HG03378 (cell line): ENCODE measurements around the gene DCLK1.

Experiments used
- ATAC-seq: cut with Tn5 transposase; IDR thresholded peaks from one replicate; pipeline ENCODE4 v1.9.1; 2021; ENCODE audit warnings: mild to moderate bottlenecking, moderate library complexity; ENCODE audit not compliant: unreplicated experiment

The DCLK1 gene

GRCh38 chr13:36051082-36051481 is 80.1 kb downstream of the DCLK1 start:
- no peak for ATAC-seq

GRCh38 chr13:36046672-36047071 is 84.5 kb downstream of the DCLK1 start:
- ATAC-seq: no peak

- no peak for ATAC-seq
Observed at GRCh38 chr13:36038785-36039555, 92.2 kb downstream of the DCLK1 start.

- no peak for ATAC-seq
Observed at GRCh38 chr13:36033035-36033434, 98.1 kb downstream of the DCLK1 start.

- no peak for ATAC-seq
Observed at GRCh38 chr13:36031490-36031889, 99.7 kb downstream of the DCLK1 start.

- no peak for ATAC-seq
Observed at GRCh38 chr13:36030670-36031331, 100.4 kb downstream of the DCLK1 start.

- no peak for ATAC-seq
Observed at GRCh38 chr13:36029166-36029565, 102.0 kb downstream of the DCLK1 start.

GRCh38 chr13:36028359-36029025 is 102.7 kb downstream of the DCLK1 start:
- no peak for ATAC-seq

GRCh38 chr13:36026531-36026930 is 104.7 kb downstream of the DCLK1 start:
- ATAC-seq: no peak

GRCh38 chr13:36014763-36015162 is 116.4 kb downstream of the DCLK1 start:
- no peak for ATAC-seq

- ATAC-seq: no peak
Observed at GRCh38 chr13:36006894-36007675, 124.1 kb downstream of the DCLK1 start.

- no peak for ATAC-seq
Observed at GRCh38 chr13:36006347-36006746, 124.8 kb downstream of the DCLK1 start.

- ATAC-seq: no peak
Observed at GRCh38 chr13:36001561-36001960, 129.6 kb downstream of the DCLK1 start.

- no peak for ATAC-seq
Observed at GRCh38 chr13:36000028-36000427, 131.2 kb downstream of the DCLK1 start.

GRCh38 chr13:35996360-35996759 is 134.8 kb downstream of the DCLK1 start:
- no peak for ATAC-seq

GRCh38 chr13:35995136-35995535 is 136.0 kb downstream of the DCLK1 start:
- ATAC-seq: no peak

- no peak for ATAC-seq
Observed at GRCh38 chr13:35994131-35994966, 136.8 kb downstream of the DCLK1 start.

- ATAC-seq: no peak
Observed at GRCh38 chr13:35993686-35994085, 137.5 kb downstream of the DCLK1 start.

- no peak for ATAC-seq
Observed at GRCh38 chr13:35992964-35993363, 138.2 kb downstream of the DCLK1 start.

- no peak for ATAC-seq
Observed at GRCh38 chr13:35990196-35990595, 141.0 kb downstream of the DCLK1 start.
